SH-SY5Y (cell line): Measurements from ENCODE around the gene SIK1.

Experiments
- GATA2 ChIP-seq: IDR thresholded peaks from 2 replicates; pipeline ENCODE4 v1.6.1; 2011; ENCODE audit warnings: mild to moderate bottlenecking, low read depth, low read length
- GATA3 ChIP-seq: IDR thresholded peaks from 2 replicates; pipeline ENCODE4 v1.6.1; 2011; ENCODE audit warnings: low read depth, mild to moderate bottlenecking, low read length, moderate library complexity

GRCh38 chr21:43366656-43367055 is 60.3 kb downstream of the SIK1 start:
- TF ChIP-seq GATA2 = no peak
- TF ChIP-seq GATA3 = no peak
